GM12878 (cell line): ENCODE measurements around the gene EP400. TPM values are rescaled to one million over a fixed set of nuclear protein-coding genes. Genes with fewer than 3 reads are reported as not detected.

Experiments used
- ATAC-seq: fragments of 200-7000 bp; cut with Tn5 transposase; 3 replicates; pipeline ENCODE4 v1.9.1; 2020; ENCODE audit warnings: mild to moderate bottlenecking, moderate library complexity
- BruUV-seq: library from RNA; stranded (reverse); fragments of 400-500 nt; replicated peaks from 2 replicates; lab custom pipeline; 2021; lab: Mats Ljungman, UMichigan
- CTCF ChIA-PET: fragments of 300-600 bp; sonication (Branson Sonifier 250); formaldehyde crosslinking; extraction: SDS; loops from one replicate; lab custom pipeline; 2021; ENCODE audit warnings: inconsistent platforms; lab: Yijun Ruan, JAX
- POLR2A ChIA-PET: fragments of 350-600 bp; formaldehyde crosslinking; extraction: SDS; loops from one replicate; lab custom pipeline; 2021; ENCODE audit warnings: inconsistent platforms; lab: Charles Lee
- RAD21 ChIA-PET: fragments of 300-600 bp; sonication (Branson Sonifier 250); formaldehyde crosslinking; loops from one replicate; lab custom pipeline; 2023; ENCODE audit warnings: antibody characterized with exemption; ENCODE audit not compliant: unreplicated experiment; lab: Charles Lee
- SMC1A ChIA-PET: fragments of 300-600 bp; sonication (Branson Sonifier 250); formaldehyde crosslinking; loops from one replicate; lab custom pipeline; 2023; ENCODE audit not compliant: unreplicated experiment, uncharacterized antibody; lab: Charles Lee
- DNase-seq: peaks from one replicate; pipeline ENCODE4 v3.0.0-alpha.2; 2011; ENCODE audit warnings: low read depth, low spot score
- FAIRE-seq: peaks from 3 replicates; lab custom pipeline; 2011; peaks lifted over from hg19 to GRCh38; lab: Jason Lieb, UNC
- H2AFZ ChIP-seq: 2 replicates; pipeline ENCODE4 v1.6.0; 2011; ENCODE audit warnings: low read depth, low read length, control low read depth; ENCODE audit not compliant: control insufficient read depth
- H3K27ac ChIP-seq: 2 replicates; pipeline ENCODE4 v1.5.1; 2011; ENCODE audit warnings: control low read depth; ENCODE audit not compliant: control insufficient read depth, insufficient read depth
- H3K27me3 ChIP-seq, 2 experiments: replicated peaks in 1 of 2; 2 replicates each; pipeline versions ENCODE4 v1.6.0 to v1.6.1; 2011; ENCODE audit warnings: low read length in 1 of 2; ENCODE audit not compliant: control insufficient read depth in 2 of 2, insufficient read depth in 2 of 2
- H3K36me3 ChIP-seq, 2 experiments: 2 replicates each; pipeline ENCODE4 v1.5.1; 2011; ENCODE audit warnings: low read length in 1 of 2; ENCODE audit not compliant: control insufficient read depth in 2 of 2, insufficient read depth in 2 of 2
- H3K4me1 ChIP-seq: 2 replicates; pipeline ENCODE4 v1.6.1; 2011; ENCODE audit warnings: mild to moderate bottlenecking, low read length, moderate library complexity, mixed read lengths; ENCODE audit not compliant: control insufficient read depth, insufficient read depth
- H3K4me2 ChIP-seq: 2 replicates; pipeline ENCODE4 v1.6.0; 2011; ENCODE audit warnings: control low read depth; ENCODE audit not compliant: control insufficient read depth, insufficient read depth
- H3K4me3 ChIP-seq: fragments of 200-600 bp; sonication (generic); 2 replicates; pipeline ENCODE4 v1.5.1; 2016
- H3K79me2 ChIP-seq: 2 replicates; pipeline ENCODE4 v1.6.0; 2011; ENCODE audit warnings: low read length; ENCODE audit not compliant: control insufficient read depth, insufficient read depth
- H3K9ac ChIP-seq: 2 replicates; pipeline ENCODE4 v1.8.0; 2011; ENCODE audit warnings: low read length, control low read depth, mixed read lengths; ENCODE audit not compliant: control insufficient read depth, insufficient read depth
- H3K9me3 ChIP-seq: replicated peaks from 3 replicates; pipeline ENCODE4 v1.5.1; 2011; ENCODE audit warnings: mild to moderate bottlenecking, low read length; ENCODE audit not compliant: control insufficient read depth, insufficient read depth
- H4K20me1 ChIP-seq: 2 replicates; pipeline ENCODE4 v1.6.0; 2011; ENCODE audit not compliant: control insufficient read depth, insufficient read depth
- GATAD2B ChIP-seq: fragments of 450-650 bp; conservative IDR thresholded peaks from 2 replicates; pipeline ENCODE4 v1.6.1; 2017; ENCODE audit warnings: low read depth, mild to moderate bottlenecking, moderate library complexity
- POLR2AphosphoS5 ChIP-seq: IDR thresholded peaks from 2 replicates; pipeline ENCODE4 v1.6.1; 2011; ENCODE audit warnings: mild to moderate bottlenecking, low read length, inconsistent platforms
- RB1 ChIP-seq: fragments of 450-650 bp; formaldehyde crosslinking; IDR thresholded peaks from 2 replicates; pipeline ENCODE4 v1.6.1; 2017; ENCODE audit warnings: mild to moderate bottlenecking, borderline replicate concordance
- RCOR1 ChIP-seq: conservative IDR thresholded peaks from 2 replicates; pipeline ENCODE4 v1.6.1; 2012; ENCODE audit warnings: low read depth, low read length, improper control_type of control experiment
- ZSCAN29 ChIP-seq: fragments of 450-650 bp; IDR thresholded peaks from 2 replicates; pipeline ENCODE4 v1.6.1; 2017; ENCODE audit warnings: mild to moderate bottlenecking, moderate library complexity
- WGBS: methylation state at CpG from one replicate; pipeline ENCODE4 v1.1.6; 2016; ENCODE audit warnings: low lambda C conversion rate; ENCODE audit not compliant: insufficient replicate concordance, insufficient coverage; ENCODE audit errors: missing lambda C conversion rate; 5-methylcytosine and 5-hydroxymethylcytosine counted together
- in situ Hi-C: fragments of 300-500 bp; cut with MboI; formaldehyde crosslinking; loops from 9 replicates; pipeline ENCODE4 v1.14.3; 2018; ENCODE audit warnings: mixed read lengths
- intact Hi-C: fragments of 100-400 bp; cut with micrococcal nuclease; formaldehyde crosslinking; loops from one replicate; pipeline ENCODE4 v1.14.2; 2022; ENCODE audit not compliant: unreplicated experiment
- polyA plus RNA-seq, 11 experiments: library from polyadenylated mRNA; depleted of rRNA in 4 of 11; unstranded in 6 of 11; stranded (reverse) in 5 of 11; fragments of >200 nt; fragmentation: Nextera tagmentation in 4 of 11; fragmentation: Illumina TruSeq in 1 of 11; extraction: Ambion mirVana in 4 of 11; extraction: Trizol in 1 of 11; gene quantifications; 1 replicate in 1 of 11; 2 replicates in 10 of 11; pipeline versions ENCODE4 v1.2.1 to v1.2.3, GENCODE V29; 2011 to 2016; ENCODE audit warnings: inconsistent platforms in 2 of 11, missing spikeins in 2 of 11, low read depth in 1 of 11
- total RNA-seq, 4 experiments: library from RNA; depleted of rRNA in 3 of 4; stranded (reverse); fragments of >200 nt in 3 of 4; fragmentation: Illumina TruSeq in 1 of 4; extraction: Trizol in 1 of 4; gene quantifications; 2 replicates each; pipeline versions ENCODE4 v1.2.1 to v1.2.3, GENCODE V29; 2013 to 2021
- TF ChIP-seq, protein P1 (sequence below): IDR thresholded peaks from 2 replicates; pipeline ENCODE4 v1.6.1; 2011; ENCODE audit warnings: borderline replicate concordance, low read depth, mild to moderate bottlenecking, moderate library complexity, low read length; ENCODE audit not compliant: insufficient read depth, poor library complexity, severe bottlenecking

EP400 gene
- total and polyA plus RNA-seq, 10 of the 15 experiments (the other 5 are each of a cell fraction or from before 2014, with no cell fraction given) = 3.8 to 44.2 (median 8.4) TPM

DNA sequence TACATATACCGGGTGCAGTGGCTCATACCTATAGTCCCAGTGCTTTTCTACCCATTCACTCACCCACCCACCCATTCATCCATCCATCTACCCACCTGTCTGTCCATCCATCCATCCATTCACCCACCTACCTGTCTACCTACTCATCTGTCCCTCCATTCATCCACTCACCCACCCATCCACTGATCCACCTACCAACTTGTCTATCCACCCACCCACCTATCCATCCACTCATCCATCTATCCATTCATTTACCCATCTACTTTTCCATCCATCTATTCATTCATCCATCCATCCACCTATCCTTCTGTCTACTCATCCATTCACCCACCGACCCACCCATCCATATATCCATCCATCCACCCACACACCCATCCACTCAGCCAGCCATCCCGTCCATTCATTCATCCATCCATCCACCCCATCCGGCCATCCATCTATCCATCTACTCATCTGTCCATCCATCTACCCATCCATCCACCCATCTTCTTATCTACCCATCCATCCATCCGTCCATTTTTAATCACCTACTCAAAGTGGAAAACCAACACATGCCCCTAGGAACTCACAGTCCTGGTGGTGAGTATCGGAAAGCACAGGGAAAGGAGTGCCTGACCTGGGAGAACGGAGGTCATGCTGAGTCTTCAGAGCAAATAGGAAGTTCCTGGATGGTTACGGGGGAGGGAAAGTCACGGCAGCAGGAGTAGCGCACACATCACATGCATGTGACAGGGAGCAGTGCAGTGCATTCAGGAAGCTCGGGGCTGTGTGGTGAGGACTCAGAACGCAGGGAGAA is 174.4 kb downstream of the EP400 start:
- POLR2A ChIA-PET = no interaction called here
- H3K9me3 ChIP-seq = peaks cover 1% of the 10 kb centered on the region; the same call in 2 of the 3 replicates
- TF ChIP-seq ZSCAN29 (no peak), RB1 (no peak), GATAD2B (no peak), POLR2AphosphoS5 (no peak)
- CTCF ChIA-PET = no interaction called here
- in situ Hi-C loops (no loop called here), intact Hi-C loops (no loop called here)
- H2AFZ ChIP-seq = no peak overlapping the region
- no peaks in the 10 kb centered on the region for H3K4me1 ChIP-seq
- ATAC-seq (no peak), DNase-seq (no peak), FAIRE-seq (no peak)
- H4K20me1 ChIP-seq = no peaks in the 10 kb centered on the region
- no peak overlapping the region for H3K9ac ChIP-seq
- no peak overlapping the region for H3K27ac ChIP-seq
- BruUV-seq = no TSS peak
- RAD21 ChIA-PET = no interaction called here
- no peak overlapping the region for H3K4me2 ChIP-seq
- 94% methylated on average over 11 of the region's 12 CpGs for WGBS
- H3K4me3 ChIP-seq = no peak overlapping the region
- SMC1A ChIA-PET = no interaction called here
- no peaks in the 10 kb centered on the region for H3K79me2 ChIP-seq
- peaks cover 4 to 6% of the 10 kb centered on the region in 2 experiments; a peak in 3 of 4 replicates for H3K36me3 ChIP-seq
- no peaks in the 10 kb centered on the region for H3K27me3 ChIP-seq

DNA sequence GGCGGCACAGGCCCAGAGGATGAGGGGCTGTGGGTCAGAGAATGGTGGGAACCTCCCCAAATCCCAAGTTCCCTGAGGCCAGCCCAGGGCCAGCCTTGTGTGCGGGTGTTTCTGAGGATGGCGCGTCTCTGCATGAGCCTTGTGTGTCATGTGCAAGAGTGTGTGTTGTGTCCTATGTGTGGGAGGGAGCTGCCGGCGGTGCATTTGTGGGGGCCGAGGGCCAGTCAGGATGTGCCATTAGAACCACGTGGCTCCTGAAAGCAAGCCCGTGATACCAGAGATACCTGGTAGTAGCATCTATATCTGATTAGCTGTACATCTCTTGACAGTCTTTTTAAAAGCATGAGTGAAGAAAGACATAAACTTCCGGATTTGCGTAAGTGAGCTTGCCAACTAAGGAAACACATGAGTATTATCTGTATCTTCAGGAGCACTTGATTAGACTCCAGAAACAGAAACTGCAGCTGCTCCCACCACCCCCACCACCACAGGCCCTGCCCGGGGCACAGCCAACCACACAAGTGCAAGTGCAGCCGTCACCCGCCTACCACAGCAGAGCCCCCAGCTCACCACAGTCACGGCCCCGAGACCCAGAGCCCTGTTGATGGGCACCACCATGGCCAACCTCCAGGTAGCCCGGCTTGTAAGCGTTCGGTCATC is 175.2 kb downstream of the EP400 start:
- ChIA-PET POLR2A (no interaction called here), SMC1A (no interaction called here), RAD21 (no interaction called here), CTCF (no interaction called here)
- DNase-seq (no peak), FAIRE-seq (no peak), ATAC-seq (no peak)
- Histone ChIP-seq H2AFZ (no peak overlapping the region), H3K36me3 (peaks cover 4 to 6% of the 10 kb centered on the region in 2 experiments; a peak in 3 of 4 replicates), H4K20me1 (no peaks in the 10 kb centered on the region), H3K79me2 (no peaks in the 10 kb centered on the region), H3K27me3 (no peaks in the 10 kb centered on the region), H3K27ac (no peak overlapping the region), H3K4me1 (no peaks in the 10 kb centered on the region), H3K9me3 (peaks cover 1% of the 10 kb centered on the region; the same call in 2 of the 3 replicates), H3K4me3 (no peak overlapping the region), H3K9ac (no peak overlapping the region), H3K4me2 (no peak overlapping the region)
- no peak for TF ChIP-seq RCOR1
- TF ChIP-seq, protein P1, sequence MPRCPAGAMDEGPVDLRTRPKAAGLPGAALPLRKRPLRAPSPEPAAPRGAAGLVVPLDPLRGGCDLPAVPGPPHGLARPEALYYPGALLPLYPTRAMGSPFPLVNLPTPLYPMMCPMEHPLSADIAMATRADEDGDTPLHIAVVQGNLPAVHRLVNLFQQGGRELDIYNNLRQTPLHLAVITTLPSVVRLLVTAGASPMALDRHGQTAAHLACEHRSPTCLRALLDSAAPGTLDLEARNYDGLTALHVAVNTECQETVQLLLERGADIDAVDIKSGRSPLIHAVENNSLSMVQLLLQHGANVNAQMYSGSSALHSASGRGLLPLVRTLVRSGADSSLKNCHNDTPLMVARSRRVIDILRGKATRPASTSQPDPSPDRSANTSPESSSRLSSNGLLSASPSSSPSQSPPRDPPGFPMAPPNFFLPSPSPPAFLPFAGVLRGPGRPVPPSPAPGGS = peak; percentile 18
- no TSS peak for BruUV-seq
- intact Hi-C loops (no loop called here), in situ Hi-C loops (no loop called here)
- WGBS = 99% methylated on average over 19 of the region's 19 CpGs
